Measurements from ENCODE around the gene RNU7-1.

RNU7-1 gene

DNA sequence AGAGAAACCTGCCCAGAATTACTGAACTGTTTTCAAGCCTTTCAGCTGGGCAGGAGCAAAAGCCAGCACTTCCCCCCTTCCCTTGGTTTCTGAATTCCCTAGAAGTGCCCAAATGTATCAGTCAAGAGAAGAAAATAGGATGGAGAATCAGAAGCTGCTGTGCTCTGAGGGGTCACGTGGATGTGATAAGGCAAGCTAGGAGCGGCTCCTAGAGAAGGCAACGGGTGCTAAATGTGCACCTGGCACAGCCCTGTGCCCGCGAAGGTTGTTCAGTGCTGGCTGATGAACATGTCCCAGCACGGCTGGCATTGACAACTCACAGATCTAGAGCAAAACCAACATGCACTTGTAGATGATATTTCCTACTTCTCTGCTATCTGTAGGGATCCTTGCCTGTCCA lies 35.4 kb downstream of the RNU7-1 start:
- no peaks in the 10 kb centered on the region for H3K4me1 ChIP-seq (ENCODE audit: insufficient read depth, low read length)
- no peaks in the 10 kb centered on the region for H3K9me3 ChIP-seq (ENCODE audit: low read length)
- no peaks in the 10 kb centered on the region for H3K27me3 ChIP-seq (ENCODE audit: control insufficient read depth in 1 of 2, insufficient read depth in 2 of 2, low read length in 2 of 2)
- H3K36me3 ChIP-seq (ENCODE audit: insufficient read depth, low read length), result peaks cover 86% of the 10 kb centered on the region
- no peak overlapping the region for H3K4me3 ChIP-seq (ENCODE audit: low read depth in 1 of 2, low read length in 2 of 2)
- no peak overlapping the region for H3K27ac ChIP-seq (ENCODE audit: low read depth, low read length)
- no peak overlapping the region for H3K9ac ChIP-seq (ENCODE audit: low read length)

- no peak overlapping the region for H3K4me3 ChIP-seq (ENCODE audit: low read depth in 1 of 2, low read length in 2 of 2)
- H3K9me3 ChIP-seq (ENCODE audit: low read length), result no peaks in the 10 kb centered on the region
- no peak overlapping the region for H3K9ac ChIP-seq (ENCODE audit: low read length)
- H3K4me1 ChIP-seq (ENCODE audit: insufficient read depth, low read length), result no peaks in the 10 kb centered on the region
- H3K27me3 ChIP-seq (ENCODE audit: control insufficient read depth in 1 of 2, insufficient read depth in 2 of 2, low read length in 2 of 2), result no peaks in the 10 kb centered on the region
- H3K36me3 ChIP-seq (ENCODE audit: insufficient read depth, low read length), result peaks cover 82% of the 10 kb centered on the region
- H3K27ac ChIP-seq (ENCODE audit: low read depth, low read length), result no peak overlapping the region
Observed at GRCh38 chr12:6979453-6979852, 35.8 kb downstream of the RNU7-1 start.

DNA sequence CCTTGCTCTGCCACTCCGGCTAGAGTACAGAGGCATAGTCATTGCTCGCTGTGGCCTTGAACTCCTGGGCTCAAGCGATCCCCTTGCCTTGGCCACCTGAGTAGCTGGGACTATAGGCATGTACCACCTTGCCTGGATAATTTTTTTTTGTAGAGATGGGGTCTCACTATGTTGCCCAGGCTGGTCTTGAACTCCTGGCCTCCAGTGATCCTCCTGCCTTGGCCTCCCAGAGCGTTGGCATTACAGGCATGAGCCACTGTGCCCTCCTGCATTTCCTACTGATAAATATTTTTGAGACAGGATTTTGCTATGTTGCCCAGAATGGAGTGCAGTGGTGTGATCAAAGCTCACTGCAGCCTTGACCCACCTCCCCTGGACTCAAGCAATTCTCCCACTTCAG lies 36.5 kb downstream of the RNU7-1 start:
- Histone ChIP-seq H3K4me1 (ENCODE audit: insufficient read depth, low read length) (no peaks in the 10 kb centered on the region), H3K9ac (ENCODE audit: low read length) (no peak overlapping the region), H3K4me3 (ENCODE audit: low read depth in 1 of 2, low read length in 2 of 2) (no peak overlapping the region), H3K36me3 (ENCODE audit: insufficient read depth, low read length) (peaks cover 76% of the 10 kb centered on the region), H3K9me3 (ENCODE audit: low read length) (no peaks in the 10 kb centered on the region), H3K27ac (ENCODE audit: low read depth, low read length) (no peak overlapping the region), H3K27me3 (ENCODE audit: control insufficient read depth in 1 of 2, insufficient read depth in 2 of 2, low read length in 2 of 2) (no peaks in the 10 kb centered on the region)

GRCh38 chr12:6980740-6981139 lies 37.1 kb downstream of the RNU7-1 start:
- no peak overlapping the region for H3K4me3 ChIP-seq (ENCODE audit: low read depth in 1 of 2, low read length in 2 of 2)
- H3K27me3 ChIP-seq (ENCODE audit: control insufficient read depth in 1 of 2, insufficient read depth in 2 of 2, low read length in 2 of 2), result no peaks in the 10 kb centered on the region
- no peaks in the 10 kb centered on the region for H3K9me3 ChIP-seq (ENCODE audit: low read length)
- no peak overlapping the region for H3K27ac ChIP-seq (ENCODE audit: low read depth, low read length)
- no peaks in the 10 kb centered on the region for H3K4me1 ChIP-seq (ENCODE audit: insufficient read depth, low read length)
- H3K36me3 ChIP-seq (ENCODE audit: insufficient read depth, low read length), result peaks cover 69% of the 10 kb centered on the region
- no peak overlapping the region for H3K9ac ChIP-seq (ENCODE audit: low read length)

- H3K4me3 ChIP-seq (ENCODE audit: low read depth in 1 of 2, low read length in 2 of 2), result no peak overlapping the region
- no peaks in the 10 kb centered on the region for H3K9me3 ChIP-seq (ENCODE audit: low read length)
- no peaks in the 10 kb centered on the region for H3K27me3 ChIP-seq (ENCODE audit: control insufficient read depth in 1 of 2, insufficient read depth in 2 of 2, low read length in 2 of 2)
- H3K36me3 ChIP-seq (ENCODE audit: insufficient read depth, low read length), result peaks cover 64% of the 10 kb centered on the region
- H3K27ac ChIP-seq (ENCODE audit: low read depth, low read length), result no peak overlapping the region
- no peak overlapping the region for H3K9ac ChIP-seq (ENCODE audit: low read length)
- no peaks in the 10 kb centered on the region for H3K4me1 ChIP-seq (ENCODE audit: insufficient read depth, low read length)
Observed at GRCh38 chr12:6981152-6982052, 37.8 kb downstream of the RNU7-1 start.

DNA sequence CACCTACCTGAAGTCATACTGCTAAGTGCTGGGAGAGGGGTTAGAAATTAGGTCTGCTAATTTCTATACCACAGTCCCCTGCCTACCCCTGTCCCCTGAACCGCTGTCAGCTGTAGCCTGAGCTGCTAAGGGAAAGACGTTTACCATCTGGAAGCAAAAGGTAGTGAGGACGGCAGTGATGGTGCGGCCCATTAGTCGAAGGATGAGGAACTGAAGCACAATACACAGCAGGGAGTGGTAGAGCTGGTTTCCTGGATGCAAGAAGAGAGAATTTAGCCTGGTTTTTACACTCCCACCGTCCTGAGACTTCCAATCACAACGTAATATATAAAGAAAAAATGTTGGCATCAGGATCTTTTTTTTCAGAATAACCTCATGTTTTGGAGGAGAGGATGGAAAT lies 38.9 kb downstream of the RNU7-1 start:
- no peak overlapping the region for H3K9ac ChIP-seq (ENCODE audit: low read length)
- H3K36me3 ChIP-seq (ENCODE audit: insufficient read depth, low read length), result peaks cover 53% of the 10 kb centered on the region
- H3K27me3 ChIP-seq (ENCODE audit: control insufficient read depth in 1 of 2, insufficient read depth in 2 of 2, low read length in 2 of 2), result no peaks in the 10 kb centered on the region
- H3K4me3 ChIP-seq (ENCODE audit: low read depth in 1 of 2, low read length in 2 of 2), result no peak overlapping the region
- H3K27ac ChIP-seq (ENCODE audit: low read depth, low read length), result no peak overlapping the region
- no peaks in the 10 kb centered on the region for H3K9me3 ChIP-seq (ENCODE audit: low read length)
- H3K4me1 ChIP-seq (ENCODE audit: insufficient read depth, low read length), result peaks cover under 1% of the 10 kb centered on the region

DNA sequence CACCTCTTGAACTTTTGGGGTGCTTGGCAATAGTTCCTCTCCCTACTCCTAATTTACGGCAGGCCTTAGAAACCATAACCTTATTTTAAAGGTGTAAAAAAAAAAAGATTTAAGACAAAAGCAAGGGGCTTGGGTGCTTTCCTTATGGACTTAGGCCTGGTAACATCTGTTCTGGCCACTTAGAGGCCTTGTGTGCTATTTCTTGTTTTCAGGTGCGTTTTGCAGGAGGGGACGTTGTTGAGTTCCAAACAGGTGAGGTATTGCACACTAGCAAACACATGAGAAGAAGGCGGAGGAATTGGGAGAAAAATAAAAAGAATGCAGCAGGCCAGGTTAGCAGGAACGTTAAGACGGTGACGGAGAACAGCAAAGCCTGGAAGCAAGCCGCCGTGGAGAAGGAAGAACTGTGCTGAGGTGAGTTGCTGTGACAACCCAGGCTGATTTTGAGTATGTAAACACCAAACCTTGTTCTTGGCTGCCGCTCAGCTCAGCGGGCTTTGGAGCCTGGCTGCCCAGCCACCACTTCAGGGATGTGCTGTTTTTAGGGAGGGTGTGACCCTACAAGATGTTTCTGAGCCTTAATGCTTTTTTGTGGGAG lies 44.4 kb downstream of the RNU7-1 start:
- no peak overlapping the region for H3K4me3 ChIP-seq (ENCODE audit: low read depth in 1 of 2, low read length in 2 of 2)
- H3K27ac ChIP-seq (ENCODE audit: low read depth, low read length), result peak overlapping the region; percentile 88
- peaks cover 14% of the 10 kb centered on the region for H3K4me1 ChIP-seq (ENCODE audit: insufficient read depth, low read length)
- H3K9ac ChIP-seq (ENCODE audit: low read length), result peak overlapping the region; percentile 4
- no peaks in the 10 kb centered on the region for H3K27me3 ChIP-seq (ENCODE audit: control insufficient read depth in 1 of 2, insufficient read depth in 2 of 2, low read length in 2 of 2)
- no peaks in the 10 kb centered on the region for H3K9me3 ChIP-seq (ENCODE audit: low read length)
- peaks cover 4% of the 10 kb centered on the region for H3K36me3 ChIP-seq (ENCODE audit: insufficient read depth, low read length)
